OCI-LY1 (cell line): ENCODE measurements around the gene AMBRA1.

Source experiments
- H2AFZ ChIP-seq: fragments of 200-600 bp; sonication (generic), shearing (Covaris generic); 2 replicates; pipeline ENCODE4 v1.6.0; 2014; ENCODE audit warnings: antibody characterized with exemption, mild to moderate bottlenecking, low read length
- H3F3A ChIP-seq: fragments of 200-600 bp; sonication (generic), shearing (Covaris generic); 2 replicates; pipeline ENCODE4 v1.6.0; 2014; ENCODE audit warnings: mild to moderate bottlenecking, antibody characterized with exemption, low read length, moderate library complexity; ENCODE audit not compliant: insufficient read depth
- H3K27ac ChIP-seq: fragments of 200-600 bp; sonication (generic); 2 replicates; pipeline ENCODE4 v1.5.1; 2014; ENCODE audit warnings: low read length, mixed run types, mild to moderate bottlenecking, low read depth; ENCODE audit not compliant: poor library complexity, severe bottlenecking
- H3K27me3 ChIP-seq: fragments of 200-600 bp; sonication (generic); 2 replicates; pipeline ENCODE4 v1.6.0; 2014; ENCODE audit warnings: antibody characterized with exemption, mild to moderate bottlenecking, low read length, moderate library complexity; ENCODE audit not compliant: insufficient read depth
- H3K36me3 ChIP-seq: fragments of 200-600 bp; sonication (generic); 2 replicates; pipeline ENCODE4 v1.6.1; 2014; ENCODE audit warnings: mild to moderate bottlenecking, antibody characterized with exemption, low read length, moderate library complexity, mixed read lengths; ENCODE audit not compliant: insufficient read depth
- H3K4me1 ChIP-seq: fragments of 200-600 bp; sonication (generic); 2 replicates; pipeline ENCODE4 v1.5.1; 2014; ENCODE audit warnings: mild to moderate bottlenecking, low read length, moderate library complexity; ENCODE audit not compliant: insufficient read depth, severe bottlenecking
- H3K4me2 ChIP-seq: fragments of 200-600 bp; sonication (generic), shearing (Covaris generic); 2 replicates; pipeline ENCODE4 v1.6.1; 2014; ENCODE audit warnings: low read length
- H3K4me3 ChIP-seq: fragments of 200-600 bp; sonication (generic); 2 replicates; pipeline ENCODE4 v1.5.1; 2014; ENCODE audit warnings: low read length, low read depth, mild to moderate bottlenecking, mixed read lengths; ENCODE audit not compliant: poor library complexity, severe bottlenecking
- H3K79me2 ChIP-seq: fragments of 200-600 bp; shearing (Covaris generic); 2 replicates; pipeline ENCODE4 v1.6.1; 2016; ENCODE audit warnings: mixed run types, low read length, mixed read lengths; ENCODE audit not compliant: insufficient read depth
- H3K9ac ChIP-seq: fragments of 200-600 bp; sonication (generic), shearing (Covaris generic); 2 replicates; pipeline ENCODE4 v1.6.1; 2014; ENCODE audit warnings: mild to moderate bottlenecking, low read length, mixed read lengths
- H3K9me2 ChIP-seq: fragments of 200-600 bp; sonication (generic), shearing (Covaris generic); 2 replicates; pipeline ENCODE4 v1.6.1; 2014; ENCODE audit warnings: low read depth, mild to moderate bottlenecking, low read length, mixed read lengths
- H3K9me3 ChIP-seq: fragments of 200-600 bp; shearing (Covaris generic); 2 replicates; pipeline ENCODE4 v1.6.1; 2014; ENCODE audit warnings: low read length, mixed read lengths
- H4K20me1 ChIP-seq: fragments of 200-600 bp; sonication (generic), shearing (Covaris generic); 2 replicates; pipeline ENCODE4 v1.6.0; 2016; ENCODE audit warnings: mild to moderate bottlenecking, low read length; ENCODE audit not compliant: insufficient read depth
- EZH2 ChIP-seq: fragments of 200-600 bp; sonication (generic), shearing (Covaris generic); IDR thresholded peaks from 2 replicates; pipeline ENCODE4 v1.8.0; 2017; ENCODE audit warnings: borderline replicate concordance, mixed run types, mild to moderate bottlenecking, antibody characterized with exemption, low read length, moderate library complexity, mixed read lengths
- TF ChIP-seq, protein P1 (sequence below): fragments of 200-600 bp; sonication (generic), shearing (Covaris generic); IDR thresholded peaks from 2 replicates; pipeline ENCODE4 v1.5.1; 2017; ENCODE audit warnings: mild to moderate bottlenecking, antibody characterized with exemption, low read length, moderate library complexity, mixed read lengths

AMBRA1 gene

DNA sequence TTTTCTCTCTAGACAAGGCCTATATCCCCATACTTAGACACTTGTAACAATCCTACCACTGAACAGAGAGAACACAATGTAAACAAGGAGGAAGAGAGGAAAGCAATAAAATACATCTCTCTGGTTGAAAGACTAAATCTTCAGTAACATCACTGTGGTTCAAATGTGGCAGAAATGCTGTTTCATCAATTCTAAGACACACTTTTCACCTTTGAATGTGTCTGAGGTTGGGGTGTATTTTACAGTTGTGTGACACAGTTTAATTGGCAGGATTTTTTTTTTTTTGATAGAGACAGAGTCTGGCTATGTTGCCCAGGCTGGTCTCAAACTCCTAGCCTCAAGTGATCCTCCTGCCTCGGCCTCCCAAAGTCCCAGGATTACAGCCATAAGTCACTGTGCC lies 79.5 kb downstream of the AMBRA1 start:
- Histone ChIP-seq H3K4me2 (no peak overlapping the region), H2AFZ (no peak overlapping the region), H3K9me2 (no peaks in the 10 kb centered on the region), H3K9me3 (no peaks in the 10 kb centered on the region), H3K36me3 (no peaks in the 10 kb centered on the region; the same call in 1 of the 2 replicates), H3K9ac (no peak overlapping the region), H3K4me3 (no peak overlapping the region), H4K20me1 (no peaks in the 10 kb centered on the region), H3K79me2 (no peaks in the 10 kb centered on the region; the same call in 1 of the 2 replicates), H3K27ac (no peak overlapping the region), H3F3A (no peaks in the 10 kb centered on the region), H3K4me1 (no peaks in the 10 kb centered on the region), H3K27me3 (no peaks in the 10 kb centered on the region)
- TF ChIP-seq, protein P1, sequence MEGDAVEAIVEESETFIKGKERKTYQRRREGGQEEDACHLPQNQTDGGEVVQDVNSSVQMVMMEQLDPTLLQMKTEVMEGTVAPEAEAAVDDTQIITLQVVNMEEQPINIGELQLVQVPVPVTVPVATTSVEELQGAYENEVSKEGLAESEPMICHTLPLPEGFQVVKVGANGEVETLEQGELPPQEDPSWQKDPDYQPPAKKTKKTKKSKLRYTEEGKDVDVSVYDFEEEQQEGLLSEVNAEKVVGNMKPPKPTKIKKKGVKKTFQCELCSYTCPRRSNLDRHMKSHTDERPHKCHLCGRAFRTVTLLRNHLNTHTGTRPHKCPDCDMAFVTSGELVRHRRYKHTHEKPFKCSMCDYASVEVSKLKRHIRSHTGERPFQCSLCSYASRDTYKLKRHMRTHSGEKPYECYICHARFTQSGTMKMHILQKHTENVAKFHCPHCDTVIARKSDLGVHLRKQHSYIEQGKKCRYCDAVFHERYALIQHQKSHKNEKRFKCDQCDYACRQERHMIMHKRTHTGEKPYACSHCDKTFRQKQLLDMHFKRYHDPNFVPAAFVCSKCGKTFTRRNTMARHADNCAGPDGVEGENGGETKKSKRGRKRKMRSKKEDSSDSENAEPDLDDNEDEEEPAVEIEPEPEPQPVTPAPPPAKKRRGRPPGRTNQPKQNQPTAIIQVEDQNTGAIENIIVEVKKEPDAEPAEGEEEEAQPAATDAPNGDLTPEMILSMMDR = no peak
- TF ChIP-seq EZH2 = no peak

DNA sequence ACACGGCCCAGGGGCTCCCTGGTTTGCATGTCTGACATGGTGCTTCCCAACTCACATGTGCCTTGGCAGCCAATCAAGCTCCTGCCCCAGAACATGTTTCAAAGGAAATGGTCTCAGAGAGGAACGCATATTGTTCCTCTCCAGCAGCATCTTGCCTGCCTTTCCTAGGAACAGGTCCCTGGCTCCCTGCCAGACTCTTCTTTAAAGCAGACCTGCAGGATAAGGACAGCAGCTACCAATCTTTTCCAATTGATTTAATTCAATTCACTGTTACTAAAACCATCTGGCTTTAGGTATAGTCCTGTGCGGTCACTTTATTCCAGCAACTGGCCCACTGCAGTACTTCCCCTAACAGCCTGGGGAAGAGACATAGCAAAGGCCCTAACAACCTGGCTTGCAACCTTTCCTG lies 79.9 kb downstream of the AMBRA1 start:
- H3F3A ChIP-seq = no peaks in the 10 kb centered on the region
- no peaks in the 10 kb centered on the region for H3K4me1 ChIP-seq
- no peak overlapping the region for H3K9ac ChIP-seq
- H3K9me3 ChIP-seq = no peaks in the 10 kb centered on the region
- H3K27ac ChIP-seq = no peak overlapping the region
- H3K4me2 ChIP-seq = no peak overlapping the region
- H3K79me2 ChIP-seq = no peaks in the 10 kb centered on the region
- no peak for TF ChIP-seq EZH2
- TF ChIP-seq, protein P1 = no peak
- H4K20me1 ChIP-seq = no peaks in the 10 kb centered on the region
- H3K9me2 ChIP-seq = no peaks in the 10 kb centered on the region
- H3K27me3 ChIP-seq = no peaks in the 10 kb centered on the region
- no peak overlapping the region for H3K4me3 ChIP-seq
- H3K36me3 ChIP-seq = no peaks in the 10 kb centered on the region; the same call in 1 of the 2 replicates
- H2AFZ ChIP-seq = no peak overlapping the region

- no peak overlapping the region for H3K4me3 ChIP-seq
Observed at GRCh38 chr11:46512261-46512881, 81.5 kb downstream of the AMBRA1 start.

More at GRCh38 chr11:46512261-46512881, 81.5 kb downstream of the AMBRA1 start:
- Histone ChIP-seq H2AFZ (no peak overlapping the region), H3K4me1 (no peaks in the 10 kb centered on the region), H3K9me3 (no peaks in the 10 kb centered on the region), H3K36me3 (peaks cover 12% of the 10 kb centered on the region; the same call in 1 of the 2 replicates), H3K4me2 (no peak overlapping the region), H3K79me2 (no peaks in the 10 kb centered on the region), H3F3A (no peaks in the 10 kb centered on the region), H3K27me3 (no peaks in the 10 kb centered on the region), H3K27ac (no peak overlapping the region), H3K9me2 (no peaks in the 10 kb centered on the region), H3K9ac (no peak overlapping the region), H4K20me1 (no peaks in the 10 kb centered on the region)
- TF ChIP-seq, protein P1 = no peak
- TF ChIP-seq EZH2 = no peak
